ENCODE data around the gene TTLL8.
"Not testable (repeated sequence)": the region's sequence is repeated elsewhere in the genome, so short reads cannot be mapped to it uniquely, and the experiment has no call there.

The TTLL8 gene

DNA sequence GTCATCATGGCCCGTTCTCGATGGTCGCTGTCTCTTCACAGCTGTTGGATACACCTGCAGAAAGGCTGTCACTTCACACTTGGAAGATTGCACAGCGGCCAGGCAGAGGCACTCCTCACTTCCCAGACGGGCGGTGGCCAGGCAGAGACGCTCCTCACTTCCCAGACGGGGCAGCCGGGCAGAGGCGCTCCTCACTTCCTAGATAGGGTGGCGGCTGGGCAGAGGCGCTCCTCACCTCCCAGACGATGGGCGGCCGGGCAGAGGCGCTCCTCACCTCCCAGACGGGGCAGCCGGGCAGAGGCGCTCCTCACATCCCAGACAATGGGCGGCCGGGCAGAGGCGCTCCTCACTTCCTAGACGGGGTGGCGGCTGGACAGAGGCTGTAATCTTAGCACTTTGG lies 68.3 kb downstream of the TTLL8 start:
- DNase-seq (ENCODE audit: low spot score) = not testable (repeated sequence)

- DNase-seq (ENCODE audit: low spot score) = no peak
These were observed 71.8 kb downstream of the TTLL8 start for GRCh38 chr22:49986325-49986724.

DNA sequence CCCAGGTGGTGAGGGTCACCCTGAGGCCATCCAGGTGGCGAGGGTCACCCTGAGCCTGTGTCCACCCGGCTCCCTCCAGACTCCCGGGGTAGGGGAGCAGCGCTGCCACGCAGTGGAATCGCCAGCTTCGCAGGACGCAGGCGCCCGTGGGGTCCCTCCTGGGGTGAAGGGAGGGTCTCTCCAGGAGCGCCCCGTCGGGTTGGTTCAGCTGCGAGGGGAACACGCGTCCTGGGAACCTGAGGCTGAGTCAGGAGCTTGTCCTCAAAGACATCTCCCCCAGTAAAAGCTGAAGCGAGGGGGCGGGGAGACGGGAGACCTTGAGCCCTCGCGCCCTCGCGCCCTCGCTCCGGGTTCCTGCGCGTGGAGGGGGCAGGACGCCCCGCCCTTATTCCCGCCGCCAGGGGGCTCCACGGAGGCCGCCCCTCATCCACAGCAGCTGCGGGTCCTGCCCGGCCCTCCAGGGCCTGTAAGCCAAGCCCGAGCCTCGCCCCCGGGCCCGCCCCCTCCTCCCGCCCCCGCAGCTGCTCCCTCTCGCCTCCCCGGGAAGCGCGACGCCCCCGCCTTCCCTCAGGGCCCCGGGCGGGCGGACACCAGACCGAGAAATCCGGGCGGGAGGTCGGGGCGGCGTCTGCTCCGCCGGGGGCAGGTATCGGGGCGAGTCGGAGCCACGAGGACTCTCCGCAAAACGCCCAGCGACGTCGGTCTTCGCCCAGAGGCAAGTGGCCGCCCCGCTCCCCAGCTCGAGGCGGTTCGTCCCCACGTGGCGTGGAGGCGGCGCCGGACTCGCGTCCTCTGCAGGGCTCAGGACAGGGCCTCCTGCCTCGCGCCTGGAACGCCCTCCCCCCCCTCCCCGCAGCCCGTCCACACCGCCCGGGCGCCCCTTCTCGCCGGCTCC lies 74.7 kb downstream of the TTLL8 start:
- DNase-seq (ENCODE audit: low spot score) = no peak

DNA sequence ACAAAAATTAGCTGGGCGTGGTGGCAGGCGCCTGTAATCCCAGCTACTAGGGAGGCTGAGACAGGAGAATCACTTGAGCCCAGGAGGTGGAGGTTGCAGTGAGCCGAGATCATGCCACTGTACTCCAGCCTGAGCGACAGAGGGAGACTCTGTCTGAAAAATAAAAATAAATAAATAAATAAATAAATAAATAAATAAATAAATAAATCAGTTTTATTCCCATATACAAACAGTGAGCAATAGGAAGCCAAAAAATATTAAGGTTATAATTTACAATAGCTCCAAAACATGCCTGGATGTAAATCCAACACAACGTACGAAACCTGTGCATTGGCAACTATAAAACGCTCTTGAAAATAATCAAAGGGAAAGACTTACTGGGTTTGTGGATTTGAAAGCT lies 76.3 kb downstream of the TTLL8 start:
- DNase-seq (ENCODE audit: low spot score) = not testable (repeated sequence)

- peak; percentile 39 for DNase-seq (ENCODE audit: low spot score)
These were observed 78.4 kb downstream of the TTLL8 start for GRCh38 chr22:49979587-49980264.

DNA sequence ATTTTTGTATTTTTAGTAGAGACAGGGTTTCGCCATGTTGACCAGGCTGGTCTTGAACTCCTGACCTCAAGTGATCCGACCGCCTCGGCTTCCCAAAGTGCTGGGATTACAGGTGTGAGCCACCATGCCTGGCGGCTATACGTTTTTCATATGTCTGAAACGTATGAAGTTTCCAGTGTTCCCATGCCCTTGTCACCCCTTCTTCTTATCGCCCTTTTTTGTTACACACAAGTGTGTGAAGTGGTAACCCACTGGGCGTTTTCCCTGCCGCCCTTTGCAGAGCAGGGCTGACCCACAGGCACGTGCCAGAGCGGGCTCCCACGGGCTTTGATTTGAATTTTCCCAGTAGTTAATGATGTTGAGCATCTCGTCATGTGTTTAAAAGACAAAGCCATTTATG lies 80.5 kb downstream of the TTLL8 start:
- DNase-seq (ENCODE audit: low spot score) = no peak

- peak; percentile 1 for DNase-seq (ENCODE audit: low spot score)
These were observed 81.5 kb downstream of the TTLL8 start for GRCh38 chr22:49976439-49977175.

DNA sequence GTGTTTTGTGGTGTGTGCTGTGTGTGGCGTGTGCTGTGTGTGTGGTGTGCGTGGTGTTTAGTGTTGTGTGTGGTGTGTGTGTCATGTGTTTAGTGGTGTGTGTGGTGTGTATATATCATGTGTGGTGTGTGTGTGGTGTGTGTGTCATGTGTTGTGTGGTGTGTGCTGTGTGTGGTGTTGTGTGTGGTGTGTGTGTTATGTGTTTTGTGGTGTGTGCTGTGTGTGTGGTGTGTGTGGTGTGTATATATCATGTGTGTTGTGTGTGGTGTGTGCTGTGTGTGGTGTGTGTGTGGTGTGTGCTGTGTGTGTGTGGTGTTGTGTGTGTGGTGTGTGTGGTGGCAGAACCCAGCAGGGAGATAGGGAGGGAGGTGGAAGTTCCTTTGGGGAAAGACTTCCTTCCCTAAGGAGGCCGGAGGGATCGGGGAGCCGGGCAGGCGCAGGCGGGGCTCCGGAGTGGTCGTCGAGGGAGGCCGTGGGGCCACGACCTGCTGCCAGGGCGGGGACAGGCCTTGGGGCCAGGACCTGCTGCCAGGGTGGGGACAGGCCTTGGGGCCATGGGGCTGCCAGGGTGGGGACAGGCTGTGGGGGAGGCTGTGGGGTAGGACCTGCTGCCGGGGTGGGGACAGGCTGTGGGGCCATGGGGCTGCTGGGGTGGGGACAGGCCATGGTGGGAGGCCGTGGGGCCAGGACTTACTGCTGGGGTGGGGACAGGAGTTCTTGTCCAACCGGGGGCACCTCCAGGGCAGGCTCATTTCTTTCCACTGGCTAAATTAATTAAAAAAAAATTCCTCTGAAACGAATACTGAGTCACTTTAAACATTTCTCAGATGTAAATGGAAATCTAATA lies 82.3 kb downstream of the TTLL8 start:
- DNase-seq (ENCODE audit: low spot score) = peak; percentile 26

DNA sequence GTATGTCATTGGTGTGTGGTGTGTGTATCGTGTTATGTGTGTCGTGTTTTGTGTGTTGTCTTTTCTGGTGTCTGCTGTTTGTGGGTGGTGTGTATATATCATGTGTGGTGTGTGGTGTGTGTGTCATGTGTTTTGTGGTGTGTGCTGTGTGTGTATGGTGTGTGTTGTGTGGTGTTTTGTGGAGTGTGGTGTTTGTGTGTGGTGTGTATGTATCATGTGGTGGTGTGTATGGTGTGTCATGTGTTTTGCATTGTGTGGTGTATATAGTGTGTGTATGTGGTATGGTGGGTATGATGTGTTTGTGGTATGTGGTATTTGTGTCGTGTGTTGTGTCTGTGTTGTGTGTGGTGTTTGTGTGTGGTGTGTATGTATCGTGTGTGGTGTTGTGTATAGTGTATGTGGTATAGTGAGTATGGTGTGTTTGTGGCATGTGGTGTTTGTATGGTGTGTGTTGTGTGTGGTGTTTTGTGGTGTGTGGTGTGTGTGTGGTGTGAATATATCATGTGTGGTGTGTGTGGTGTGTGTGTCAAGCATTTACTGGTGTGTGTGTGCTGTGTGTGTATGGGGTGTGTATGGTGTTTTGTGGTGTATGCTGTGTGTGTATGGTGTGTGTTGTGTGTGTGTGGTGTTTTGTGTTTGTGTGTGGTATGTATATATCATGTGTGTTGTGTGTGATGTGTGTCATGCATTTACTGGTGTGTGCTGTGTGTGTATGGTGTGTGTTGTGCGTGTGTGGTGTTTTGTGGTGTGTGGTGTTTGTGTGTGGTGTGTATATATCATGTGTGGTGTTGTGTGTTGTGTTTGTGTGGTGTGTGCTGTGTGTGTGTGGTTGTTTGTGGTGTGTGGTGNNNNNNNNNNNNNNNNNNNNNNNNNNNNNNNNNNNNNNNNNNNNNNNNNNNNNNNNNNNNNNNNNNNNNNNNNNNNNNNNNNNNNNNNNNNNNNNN lies 84.8 kb downstream of the TTLL8 start:
- peak; percentile 47 for DNase-seq (ENCODE audit: low spot score)

- no peak for DNase-seq (ENCODE audit: low spot score)
These were observed 85.7 kb downstream of the TTLL8 start for GRCh38 chr22:49972163-49973017.

- peak; percentile 9 for DNase-seq (ENCODE audit: low spot score)
These were observed 86.6 kb downstream of the TTLL8 start for GRCh38 chr22:49971232-49972162.

DNA sequence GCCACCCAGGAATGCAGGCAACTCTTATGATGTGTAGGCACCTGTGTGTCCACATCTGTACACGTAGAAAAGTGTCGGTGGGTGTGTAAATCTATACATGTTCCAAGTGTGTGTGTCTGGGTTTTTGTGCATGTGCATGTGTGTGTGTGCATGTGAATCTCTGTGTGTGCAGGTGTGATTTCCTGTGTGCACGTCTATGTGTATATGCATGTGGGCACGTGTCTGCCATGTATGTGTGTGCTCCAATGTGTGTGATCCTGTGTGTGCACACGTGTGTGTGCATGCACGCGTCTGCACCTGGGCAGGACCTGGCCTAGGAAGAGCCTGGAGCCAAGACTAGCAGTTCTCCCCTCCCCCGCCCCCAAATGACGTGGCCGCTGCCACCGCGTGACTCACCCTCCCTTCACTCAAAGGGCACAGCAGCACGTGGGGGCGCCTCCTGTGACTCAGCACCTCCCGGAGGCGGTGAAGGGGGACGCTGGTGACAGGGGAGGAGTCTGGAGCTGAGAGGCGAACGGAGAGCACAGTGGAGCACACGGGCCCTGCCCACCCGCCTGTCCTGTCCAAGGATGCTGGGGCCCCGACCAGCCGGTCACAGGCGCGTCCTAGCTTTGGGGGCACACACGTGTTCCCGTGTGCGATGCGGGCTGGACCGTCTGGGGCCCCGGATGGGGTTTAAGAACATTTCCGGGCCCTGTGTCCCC lies 87.4 kb downstream of the TTLL8 start:
- DNase-seq (ENCODE audit: low spot score) = peak; percentile 71

DNA sequence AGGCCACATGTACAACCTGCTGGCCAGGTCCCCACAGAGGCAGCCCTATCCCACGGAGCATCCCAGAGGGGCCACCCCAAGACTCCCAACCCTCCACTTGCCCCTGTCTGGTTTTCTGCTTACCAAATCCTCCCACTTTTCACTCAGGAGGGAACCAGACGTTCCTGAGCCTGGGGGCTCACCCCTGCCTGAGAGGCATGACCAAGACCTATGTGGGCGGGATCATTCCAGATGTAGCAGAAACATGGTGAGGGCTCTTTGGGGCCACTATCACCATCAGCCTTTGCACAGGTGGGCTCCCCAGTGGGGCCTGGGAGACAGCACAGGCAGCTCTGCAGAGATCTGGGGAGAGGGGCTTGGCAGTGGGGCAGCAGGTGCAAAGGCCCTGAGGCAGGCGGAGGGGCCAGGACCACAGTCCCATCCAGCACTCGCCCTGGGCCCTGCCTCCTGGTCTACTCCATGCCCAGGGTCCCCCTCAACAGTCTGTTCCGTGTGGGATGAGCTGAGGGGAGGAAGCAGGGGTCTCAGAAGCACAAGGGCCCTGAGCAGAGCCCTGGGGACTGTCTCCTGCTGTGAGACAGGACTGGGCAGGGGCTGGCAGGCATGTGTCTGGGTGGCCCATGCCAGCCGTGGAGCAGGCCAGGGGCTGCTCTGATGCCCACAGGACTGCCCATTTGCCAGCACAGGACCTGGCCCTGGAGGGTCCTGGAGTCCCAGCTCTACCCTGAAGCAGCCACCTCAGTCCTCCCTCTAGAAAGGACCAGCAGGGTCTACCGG lies 88.2 kb downstream of the TTLL8 start:
- peak; percentile 10 for DNase-seq (ENCODE audit: low spot score)

- no peak for DNase-seq (ENCODE audit: low spot score)
These were observed 89.1 kb downstream of the TTLL8 start for GRCh38 chr22:49968831-49969661.

All from SK-N-DZ (cell line).